ENCODE results near the gene NAV3. TPM values are rescaled to one million over a fixed set of nuclear protein-coding genes. Genes with fewer than 3 reads are reported as not detected.

The NAV3 gene
- total RNA-seq, 2 donors from 2014 or later = 9.0 to 12.6 TPM

DNA sequence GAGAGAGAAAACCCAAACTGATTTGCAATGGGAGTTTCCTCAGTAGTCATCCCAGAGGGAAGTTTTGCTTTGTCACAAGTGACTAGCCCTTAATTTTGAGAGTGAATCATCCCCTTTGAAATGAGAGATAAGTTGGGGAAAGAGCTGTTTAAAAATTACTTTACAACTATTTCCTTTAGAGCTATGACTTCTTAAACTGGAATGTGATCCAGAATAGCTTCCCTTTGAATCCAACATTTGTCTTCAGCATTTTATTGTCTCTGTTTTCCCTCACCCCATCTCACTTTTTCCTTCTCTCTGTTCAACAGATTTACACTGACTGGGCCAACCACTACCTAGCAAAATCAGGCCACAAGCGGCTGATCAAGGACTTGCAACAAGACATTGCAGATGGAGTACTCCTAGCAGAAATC, 109.3 kb downstream of the NAV3 start:
- intact Hi-C loops (cut with DNase I) = no loop called here
- no peak overlapping the region for H3K27ac ChIP-seq
- no peak overlapping the region for H3K4me3 ChIP-seq
- no peaks in the 10 kb centered on the region for H3K27me3 ChIP-seq (replicated peaks; ENCODE audit: insufficient read depth)
- H3K9me3 ChIP-seq = no peaks in the 10 kb centered on the region
- no peak for DNase-seq (ENCODE audit: low spot score)
- H3K36me3 ChIP-seq = no peaks in the 10 kb centered on the region
- WGBS = 70% methylated on average over 1 of the region's 1 CpG
- TF ChIP-seq POLR2AphosphoS5 (IDR thresholded peaks at IDR 0.05) (no peak), POLR2A (IDR thresholded peaks at IDR 0.05) (no peak)
- TF ChIP-seq, protein P1, sequence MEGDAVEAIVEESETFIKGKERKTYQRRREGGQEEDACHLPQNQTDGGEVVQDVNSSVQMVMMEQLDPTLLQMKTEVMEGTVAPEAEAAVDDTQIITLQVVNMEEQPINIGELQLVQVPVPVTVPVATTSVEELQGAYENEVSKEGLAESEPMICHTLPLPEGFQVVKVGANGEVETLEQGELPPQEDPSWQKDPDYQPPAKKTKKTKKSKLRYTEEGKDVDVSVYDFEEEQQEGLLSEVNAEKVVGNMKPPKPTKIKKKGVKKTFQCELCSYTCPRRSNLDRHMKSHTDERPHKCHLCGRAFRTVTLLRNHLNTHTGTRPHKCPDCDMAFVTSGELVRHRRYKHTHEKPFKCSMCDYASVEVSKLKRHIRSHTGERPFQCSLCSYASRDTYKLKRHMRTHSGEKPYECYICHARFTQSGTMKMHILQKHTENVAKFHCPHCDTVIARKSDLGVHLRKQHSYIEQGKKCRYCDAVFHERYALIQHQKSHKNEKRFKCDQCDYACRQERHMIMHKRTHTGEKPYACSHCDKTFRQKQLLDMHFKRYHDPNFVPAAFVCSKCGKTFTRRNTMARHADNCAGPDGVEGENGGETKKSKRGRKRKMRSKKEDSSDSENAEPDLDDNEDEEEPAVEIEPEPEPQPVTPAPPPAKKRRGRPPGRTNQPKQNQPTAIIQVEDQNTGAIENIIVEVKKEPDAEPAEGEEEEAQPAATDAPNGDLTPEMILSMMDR (IDR thresholded peaks at IDR 0.05) = no peak
- no peaks in the 10 kb centered on the region for H3K4me1 ChIP-seq (replicated peaks)

DNA sequence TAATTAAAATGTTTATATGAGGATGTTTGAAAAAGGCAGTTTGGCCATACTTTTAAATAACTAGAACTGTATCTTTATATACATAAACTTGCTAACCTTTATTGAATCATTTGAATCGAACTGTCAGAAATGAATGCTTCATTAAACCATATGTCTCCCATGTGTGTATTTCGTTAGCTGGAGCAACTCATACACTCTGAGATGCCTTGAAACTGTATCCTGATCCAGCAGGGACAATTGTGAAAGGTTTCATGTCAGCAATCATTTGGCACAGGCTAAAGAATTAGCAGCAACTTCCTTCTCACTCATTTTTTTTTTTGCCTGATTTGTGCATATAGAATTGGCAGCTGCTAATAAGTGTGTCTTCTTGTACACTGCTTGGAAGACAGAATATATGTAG, 109.9 kb downstream of the NAV3 start:
- WGBS = 56% methylated on average over 2 of the region's 2 CpGs
- H3K36me3 ChIP-seq = no peaks in the 10 kb centered on the region
- DNase-seq (ENCODE audit: low spot score) = no peak
- TF ChIP-seq POLR2AphosphoS5 (IDR thresholded peaks at IDR 0.05) (no peak), POLR2A (IDR thresholded peaks at IDR 0.05) (no peak)
- TF ChIP-seq, protein P1 (IDR thresholded peaks at IDR 0.05) = no peak
- no peak overlapping the region for H3K27ac ChIP-seq
- H3K9me3 ChIP-seq = no peaks in the 10 kb centered on the region
- H3K4me1 ChIP-seq (replicated peaks) = no peaks in the 10 kb centered on the region
- H3K4me3 ChIP-seq = no peak overlapping the region
- no peaks in the 10 kb centered on the region for H3K27me3 ChIP-seq (replicated peaks; ENCODE audit: insufficient read depth)
- intact Hi-C loops (cut with DNase I) = no loop called here

DNA sequence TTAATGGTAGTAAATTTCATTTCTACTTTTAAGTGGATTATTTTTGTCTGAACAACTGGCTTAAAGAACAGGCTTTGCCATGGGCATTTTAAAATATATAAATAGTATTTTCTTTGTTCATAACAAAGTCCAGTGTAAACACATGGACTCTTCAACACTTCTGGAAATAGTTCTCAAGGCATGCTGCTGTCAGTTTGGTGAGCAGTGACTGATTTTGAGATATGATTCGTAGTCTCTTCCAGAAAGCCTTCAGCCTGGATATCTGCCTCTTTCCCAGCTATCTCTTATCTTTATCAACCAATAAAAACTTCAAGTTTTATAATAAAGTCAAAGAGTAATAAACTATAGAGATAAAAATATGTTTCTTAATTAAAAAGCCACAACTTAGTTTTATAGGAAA, 110.7 kb downstream of the NAV3 start:
- intact Hi-C loops (cut with DNase I) = no loop called here
- TF ChIP-seq, protein P1 (IDR thresholded peaks at IDR 0.05) = no peak
- TF ChIP-seq POLR2A (IDR thresholded peaks at IDR 0.05) = no peak
- no peak for TF ChIP-seq POLR2AphosphoS5 (IDR thresholded peaks at IDR 0.05)
- no peaks in the 10 kb centered on the region for H3K9me3 ChIP-seq
- WGBS = 7% methylated on average over 1 of the region's 1 CpG
- no peaks in the 10 kb centered on the region for H3K36me3 ChIP-seq
- no peaks in the 10 kb centered on the region for H3K27me3 ChIP-seq (replicated peaks; ENCODE audit: insufficient read depth)
- no peaks in the 10 kb centered on the region for H3K4me1 ChIP-seq (replicated peaks)
- no peak overlapping the region for H3K4me3 ChIP-seq
- no peak for DNase-seq (ENCODE audit: low spot score)
- no peak overlapping the region for H3K27ac ChIP-seq

DNA sequence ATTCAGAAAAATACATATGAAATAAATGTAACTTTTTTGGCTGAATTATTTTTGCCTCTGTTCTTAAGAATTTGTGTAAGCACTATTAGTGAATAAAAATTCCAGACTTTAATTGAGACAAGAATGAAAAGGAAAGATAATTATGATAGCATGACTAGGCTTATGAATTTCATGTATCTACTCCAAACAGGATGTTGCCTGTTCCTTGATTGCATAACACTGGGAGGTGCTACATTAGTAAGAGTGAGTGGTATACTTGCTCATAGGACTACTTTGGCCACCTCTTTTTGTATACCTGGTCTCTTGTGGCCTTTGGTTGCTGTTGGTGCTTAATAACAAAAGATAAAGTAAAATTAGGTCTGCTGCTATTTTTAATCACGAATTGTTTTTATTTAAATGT, 112.8 kb downstream of the NAV3 start:
- intact Hi-C loops (cut with DNase I) = no loop called here
- Histone ChIP-seq H3K36me3 (no peaks in the 10 kb centered on the region), H3K9me3 (no peaks in the 10 kb centered on the region), H3K4me3 (no peak overlapping the region), H3K27ac (no peak overlapping the region), H3K4me1 (replicated peaks) (no peaks in the 10 kb centered on the region), H3K27me3 (replicated peaks; ENCODE audit: insufficient read depth) (no peaks in the 10 kb centered on the region)
- TF ChIP-seq, protein P1 (IDR thresholded peaks at IDR 0.05) = no peak
- TF ChIP-seq POLR2AphosphoS5 (IDR thresholded peaks at IDR 0.05) (no peak), POLR2A (IDR thresholded peaks at IDR 0.05) (no peak)
- peak; percentile 15 for DNase-seq (ENCODE audit: low spot score)
- WGBS = 80% methylated on average over 1 of the region's 1 CpG

DNA sequence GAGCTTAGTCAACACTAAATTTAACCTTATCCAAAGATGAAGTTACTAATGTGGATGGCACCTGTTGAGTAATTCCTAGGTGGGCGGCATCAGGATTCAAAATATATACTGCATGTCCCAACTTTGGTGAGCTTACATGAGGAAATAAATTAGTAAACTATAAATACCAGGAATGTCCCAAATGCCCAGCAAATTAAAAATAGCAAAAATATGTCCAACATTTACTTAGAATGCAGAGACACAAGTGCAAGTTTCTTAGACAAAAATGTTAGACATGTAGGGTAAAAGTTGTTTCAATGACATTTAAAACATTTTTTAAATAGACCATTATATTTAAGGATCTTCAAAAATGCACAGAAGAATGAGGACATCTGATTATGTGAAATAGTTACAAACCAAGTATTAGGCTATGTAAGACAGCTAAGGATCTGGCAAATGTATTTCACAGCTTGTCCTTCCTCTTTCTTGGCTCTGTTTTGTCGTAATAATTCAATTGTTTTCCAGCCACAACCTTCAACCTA, 115.9 kb downstream of the NAV3 start:
- no peaks in the 10 kb centered on the region for H3K4me1 ChIP-seq (replicated peaks)
- no peaks in the 10 kb centered on the region for H3K36me3 ChIP-seq
- no peak overlapping the region for H3K4me3 ChIP-seq
- DNase-seq (ENCODE audit: low spot score) = no peak
- no peaks in the 10 kb centered on the region for H3K9me3 ChIP-seq
- no peaks in the 10 kb centered on the region for H3K27me3 ChIP-seq (replicated peaks; ENCODE audit: insufficient read depth)
- no peak overlapping the region for H3K27ac ChIP-seq
- intact Hi-C loops (cut with DNase I) = no loop called here
- TF ChIP-seq POLR2AphosphoS5 (IDR thresholded peaks at IDR 0.05) (no peak), POLR2A (IDR thresholded peaks at IDR 0.05) (no peak)
- TF ChIP-seq, protein P1 (IDR thresholded peaks at IDR 0.05) = no peak
- 79% methylated on average over 2 of the region's 2 CpGs for WGBS

All from prostate gland (tissue), 2 donors.